Peyer's patch (tissue), 4 donors: ENCODE results near the gene FXYD3. TPM values are rescaled to one million over a fixed set of nuclear protein-coding genes. Genes with fewer than 3 reads are reported as not detected.

ENCODE experiments used
- DNase-seq, 3 donors: peaks; one replicate each; pipeline ENCODE4 v3.0.0-alpha.2; 2017 to 2019
- H3K27ac ChIP-seq, 4 donors: fragments of 200-600 bp; sonication (generic); one replicate each; pipeline ENCODE4 v1.5.1; 2016 to 2019
- H3K27me3 ChIP-seq, 2 donors: fragments of 200-600 bp; sonication (generic); one replicate each; pipeline ENCODE4 v1.5.1; 2019
- H3K36me3 ChIP-seq, 3 donors: fragments of 200-600 bp; sonication (generic); one replicate each; pipeline ENCODE4 v1.5.1; 2016 to 2019
- H3K4me1 ChIP-seq, 4 donors: fragments of 200-600 bp; sonication (generic); one replicate each; pipeline ENCODE4 v1.5.1; 2016 to 2019
- H3K4me3 ChIP-seq, 4 donors: fragments of 200-600 bp; sonication (generic); 1 replicate in 3 of 4; 2 replicates in 1 of 4; pipeline ENCODE4 v1.5.1; 2016 to 2019; ENCODE audit warnings: mild to moderate bottlenecking in 1 of 4
- H3K9me3 ChIP-seq, 4 donors: fragments of 200-600 bp; sonication (generic); one replicate each; pipeline ENCODE4 v1.5.1; 2016 to 2019; ENCODE audit warnings: mild to moderate bottlenecking in 1 of 4
- CTCF ChIP-seq, 6 experiments: fragments of 450-650 bp in 4 of 6; fragments of 200-600 bp in 2 of 6; sonication (generic) in 1 of 6; IDR thresholded peaks; one replicate each; pipeline ENCODE4 v1.5.1; 2017 to 2019; ENCODE audit warnings: antibody characterized with exemption in 6 of 6, mild to moderate bottlenecking in 3 of 6, moderate library complexity in 1 of 6
- POLR2A ChIP-seq, 2 donors: fragments of 450-650 bp; IDR thresholded peaks; one replicate each; pipeline ENCODE4 v1.5.1; 2017; ENCODE audit warnings: antibody characterized with exemption in 2 of 2, mild to moderate bottlenecking in 2 of 2, moderate library complexity in 2 of 2
- total RNA-seq, 4 donors: library from RNA; depleted of rRNA; stranded (reverse); fragments of >200 nt; gene quantifications; one replicate each; pipeline ENCODE4 v1.1.0, GENCODE V29; 2016

Gene FXYD3
- total RNA-seq, 4 donors from 2014 or later: 33.0 to 1,418 (median 1,063) TPM

DNA sequence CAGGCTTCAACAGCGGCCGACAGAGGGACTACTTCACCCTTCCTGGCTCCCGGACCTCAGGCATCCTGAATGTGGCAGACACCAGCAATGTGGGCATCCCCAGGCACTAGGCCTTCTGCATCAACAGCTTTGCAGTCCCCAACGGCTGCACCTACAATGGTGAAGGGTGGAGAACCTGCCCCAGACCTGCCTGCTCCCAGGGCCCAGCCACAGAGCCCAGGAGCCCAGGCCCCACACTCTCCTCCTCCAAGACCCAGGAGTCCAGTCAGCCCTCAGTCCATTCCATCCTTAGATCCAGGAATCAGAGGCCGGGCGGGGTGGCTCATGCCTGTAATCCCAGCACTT, 39.6 kb upstream of the FXYD3 start:
- Histone ChIP-seq H3K36me3 (no peaks in the 10 kb centered on the region), H3K27ac (no peak overlapping the region), H3K4me3 (no peak overlapping the region), H3K9me3 (no peaks in the 10 kb centered on the region), H3K4me1 (peaks cover 0 to 3% (median 0%) of the 10 kb centered on the region in 4 donors), H3K27me3 (no peaks in the 10 kb centered on the region)
- TF ChIP-seq POLR2A (IDR thresholded peaks at IDR 0.05) (no peak), CTCF (IDR thresholded peaks at IDR 0.05) (no peak)
- DNase-seq: no peak

DNA sequence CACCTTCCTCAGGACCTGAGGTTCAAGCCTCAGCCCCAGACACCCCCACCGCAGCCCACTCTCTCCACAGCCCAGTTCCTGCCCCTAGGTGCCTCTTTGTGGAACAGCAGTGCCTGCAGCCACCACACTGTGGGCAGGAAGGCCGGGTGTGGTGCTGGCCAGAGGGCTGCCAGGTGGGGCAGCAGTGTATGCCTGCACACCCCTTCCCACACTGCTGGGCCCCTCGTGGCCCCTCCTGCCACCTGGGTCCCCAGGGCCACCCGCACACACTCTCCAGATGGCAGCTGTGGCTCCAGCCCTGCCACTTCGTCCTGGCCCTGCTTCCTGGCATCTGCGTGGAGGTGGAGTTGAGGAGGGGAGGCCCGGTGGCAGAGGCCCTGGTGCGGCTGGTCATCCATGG, 39.0 kb upstream of the FXYD3 start:
- no peak overlapping the region for H3K4me3 ChIP-seq
- H3K9me3 ChIP-seq: no peaks in the 10 kb centered on the region
- no peaks in the 10 kb centered on the region for H3K27me3 ChIP-seq
- H3K4me1 ChIP-seq: peaks cover 0 to 3% (median 0%) of the 10 kb centered on the region in 4 donors
- H3K36me3 ChIP-seq: no peaks in the 10 kb centered on the region
- no peak for TF ChIP-seq POLR2A (IDR thresholded peaks at IDR 0.05)
- no peak for TF ChIP-seq CTCF (IDR thresholded peaks at IDR 0.05)
- DNase-seq: no peak
- H3K27ac ChIP-seq: no peak overlapping the region

DNA sequence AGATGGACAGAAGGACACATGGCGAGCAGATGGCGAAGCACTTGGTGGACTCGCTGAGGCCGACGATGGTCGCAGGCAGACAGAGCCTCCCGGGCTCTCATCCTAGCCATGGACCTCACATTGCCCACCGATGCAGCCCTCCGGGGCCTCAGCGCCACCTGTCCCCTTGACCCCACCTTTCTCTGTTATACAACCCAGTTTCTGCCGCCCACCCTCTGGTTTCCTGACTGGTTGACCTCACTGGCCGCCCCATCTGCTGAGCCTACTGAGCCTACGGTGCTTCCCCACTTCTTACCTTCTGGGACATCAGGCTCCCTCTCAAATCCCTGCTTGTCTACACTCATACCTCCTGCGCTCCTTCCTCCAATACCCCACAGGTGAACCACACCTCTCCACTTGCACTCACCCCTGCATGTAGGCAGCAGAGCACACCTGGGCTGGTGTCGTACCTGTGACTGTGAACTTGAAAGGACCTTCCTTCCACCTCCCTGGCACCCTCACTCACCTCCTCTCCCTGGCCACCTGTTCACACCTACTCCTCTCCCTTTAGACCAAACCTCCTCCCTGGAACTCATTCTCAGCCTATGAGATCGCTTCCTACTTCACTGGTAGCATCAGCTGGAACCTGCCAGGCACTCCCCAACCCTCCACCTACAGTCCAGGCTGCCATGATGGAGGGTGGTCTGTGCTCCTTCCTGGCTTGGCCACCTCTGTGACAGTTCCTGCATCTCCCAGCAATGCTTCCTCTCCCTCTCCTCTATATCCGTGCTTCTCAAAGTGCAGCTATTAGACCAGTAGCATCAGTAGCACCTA, 38.0 kb upstream of the FXYD3 start:
- H3K36me3 ChIP-seq: no peaks in the 10 kb centered on the region

GRCh38 chr19:35079826-35080225, 35.8 kb upstream of the FXYD3 start:
- peaks cover 0 to 3% (median 0%) of the 10 kb centered on the region in 4 donors for H3K4me1 ChIP-seq
- DNase-seq: no peak
- no peak overlapping the region for H3K27ac ChIP-seq
- H3K4me3 ChIP-seq: no peak overlapping the region
- TF ChIP-seq CTCF (IDR thresholded peaks at IDR 0.05) (no peak), POLR2A (IDR thresholded peaks at IDR 0.05) (no peak)
- no peaks in the 10 kb centered on the region for H3K36me3 ChIP-seq
- no peaks in the 10 kb centered on the region for H3K27me3 ChIP-seq
- H3K9me3 ChIP-seq: no peaks in the 10 kb centered on the region

More for the DNA sequence above, 38.0 kb upstream of the FXYD3 start:
- DNase-seq: no peak
- H3K4me3 ChIP-seq: no peak overlapping the region
- H3K9me3 ChIP-seq: no peaks in the 10 kb centered on the region
- TF ChIP-seq CTCF (IDR thresholded peaks at IDR 0.05): no peak
- TF ChIP-seq POLR2A (IDR thresholded peaks at IDR 0.05): no peak
- no peak overlapping the region for H3K27ac ChIP-seq
- no peaks in the 10 kb centered on the region for H3K27me3 ChIP-seq
- H3K4me1 ChIP-seq: peaks cover 0 to 3% (median 0%) of the 10 kb centered on the region in 4 donors

DNA sequence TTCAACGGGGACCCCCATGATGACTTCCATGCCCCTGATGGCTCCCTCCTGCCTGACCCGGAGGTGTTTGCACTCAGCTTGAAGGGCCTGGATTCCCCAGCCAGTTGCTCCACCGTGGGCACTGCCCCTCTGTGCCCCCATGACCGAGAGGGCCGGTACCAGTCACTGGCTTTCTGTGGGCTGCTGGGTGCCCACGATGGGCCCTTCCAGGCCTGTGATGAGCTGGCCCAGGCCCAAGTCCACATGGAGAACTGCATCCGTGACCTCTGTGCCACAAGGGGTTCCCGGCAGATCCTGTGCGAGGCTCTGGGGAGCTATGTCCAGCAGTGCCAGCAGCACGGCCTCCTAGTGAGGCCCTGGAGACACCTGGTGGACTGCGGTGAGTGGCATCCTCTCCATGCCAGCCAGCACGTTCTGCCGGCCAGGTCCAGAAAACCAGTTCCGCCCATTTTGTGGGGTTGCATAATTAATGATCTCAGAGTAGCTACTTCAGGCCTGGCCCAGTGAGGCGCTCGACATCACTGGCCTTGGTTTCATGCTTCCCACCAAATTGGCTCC, 34.9 kb upstream of the FXYD3 start:
- Histone ChIP-seq H3K4me3 (no peak overlapping the region), H3K36me3 (no peaks in the 10 kb centered on the region), H3K4me1 (peaks cover 0 to 3% (median 1%) of the 10 kb centered on the region in 4 donors), H3K27me3 (no peaks in the 10 kb centered on the region), H3K9me3 (no peaks in the 10 kb centered on the region), H3K27ac (no peak overlapping the region)
- no peak for TF ChIP-seq CTCF (IDR thresholded peaks at IDR 0.05)
- DNase-seq: no peak
